Measurements from ENCODE around the gene IL2.

Gene IL2

GRCh38 chr4:122458625-122459024 lies 2.1 kb upstream of the IL2 start:
- TF ChIP-seq, protein P1, sequence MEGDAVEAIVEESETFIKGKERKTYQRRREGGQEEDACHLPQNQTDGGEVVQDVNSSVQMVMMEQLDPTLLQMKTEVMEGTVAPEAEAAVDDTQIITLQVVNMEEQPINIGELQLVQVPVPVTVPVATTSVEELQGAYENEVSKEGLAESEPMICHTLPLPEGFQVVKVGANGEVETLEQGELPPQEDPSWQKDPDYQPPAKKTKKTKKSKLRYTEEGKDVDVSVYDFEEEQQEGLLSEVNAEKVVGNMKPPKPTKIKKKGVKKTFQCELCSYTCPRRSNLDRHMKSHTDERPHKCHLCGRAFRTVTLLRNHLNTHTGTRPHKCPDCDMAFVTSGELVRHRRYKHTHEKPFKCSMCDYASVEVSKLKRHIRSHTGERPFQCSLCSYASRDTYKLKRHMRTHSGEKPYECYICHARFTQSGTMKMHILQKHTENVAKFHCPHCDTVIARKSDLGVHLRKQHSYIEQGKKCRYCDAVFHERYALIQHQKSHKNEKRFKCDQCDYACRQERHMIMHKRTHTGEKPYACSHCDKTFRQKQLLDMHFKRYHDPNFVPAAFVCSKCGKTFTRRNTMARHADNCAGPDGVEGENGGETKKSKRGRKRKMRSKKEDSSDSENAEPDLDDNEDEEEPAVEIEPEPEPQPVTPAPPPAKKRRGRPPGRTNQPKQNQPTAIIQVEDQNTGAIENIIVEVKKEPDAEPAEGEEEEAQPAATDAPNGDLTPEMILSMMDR (IDR thresholded peaks at IDR 0.05; ENCODE audit: insufficient read depth, low read depth, low read length, missing control alignments) = no peak
- H3K4me3 ChIP-seq (ENCODE audit: low read depth, low read length) = peak overlapping the region; percentile 25
- DNase-seq (ENCODE audit: low read depth) = peak; percentile 52

DNA sequence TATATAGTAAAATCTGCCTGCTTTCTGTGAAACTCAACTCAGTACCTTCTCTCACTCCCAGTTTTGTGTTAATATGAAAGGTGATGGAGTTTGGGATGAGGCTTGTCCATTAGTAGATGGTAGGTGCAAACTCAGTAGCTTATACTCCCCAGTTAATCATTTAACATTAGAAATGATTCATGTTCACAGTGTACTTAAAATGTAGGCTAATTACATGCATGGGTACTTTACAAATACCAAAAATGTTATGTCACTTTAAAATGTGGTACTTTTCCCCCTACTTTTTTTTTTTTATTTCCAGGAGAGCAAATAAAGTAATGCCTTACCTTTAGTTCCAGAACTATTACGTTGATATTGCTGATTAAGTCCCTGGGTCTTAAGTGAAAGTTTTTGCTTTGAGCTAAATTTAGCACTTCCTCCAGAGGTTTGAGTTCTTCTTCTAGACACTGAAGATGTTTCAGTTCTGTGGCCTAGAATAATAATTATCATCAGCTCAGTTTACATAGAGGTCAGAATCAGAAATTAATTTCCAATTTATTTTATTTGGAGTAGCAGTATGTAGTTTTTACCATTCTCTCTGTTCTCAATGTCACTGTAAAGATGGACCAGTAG lies 3.0 kb downstream of the IL2 start:
- TF ChIP-seq, protein P1 (IDR thresholded peaks at IDR 0.05; ENCODE audit: insufficient read depth, low read depth, low read length, missing control alignments) = no peak
- no peak for DNase-seq (ENCODE audit: low read depth)
- H3K4me3 ChIP-seq (ENCODE audit: low read depth, low read length) = no peak overlapping the region

DNA sequence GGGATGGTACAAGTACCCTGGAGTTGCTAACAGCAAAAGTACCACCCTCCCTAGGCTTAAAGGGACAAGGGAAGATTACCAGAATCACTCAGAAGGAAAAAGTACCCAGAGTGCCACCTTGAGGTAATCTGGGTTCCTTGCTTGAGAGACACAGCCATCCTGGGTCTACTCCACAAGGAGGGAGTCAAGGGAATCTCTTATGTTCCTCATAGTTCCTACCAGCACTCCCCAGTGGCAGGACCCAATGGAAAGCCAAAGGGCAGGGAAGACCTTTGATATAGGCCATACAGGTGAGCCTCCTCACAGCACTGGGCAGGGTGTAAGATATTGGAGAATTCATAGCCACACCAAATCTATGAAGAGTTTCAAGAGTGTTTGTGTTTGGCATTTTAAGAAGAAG lies 5.7 kb downstream of the IL2 start:
- peak; percentile 19 for DNase-seq (ENCODE audit: low read depth)
- no peak overlapping the region for H3K4me3 ChIP-seq (ENCODE audit: low read depth, low read length)
- TF ChIP-seq, protein P1 (IDR thresholded peaks at IDR 0.05; ENCODE audit: insufficient read depth, low read depth, low read length, missing control alignments) = no peak

DNA sequence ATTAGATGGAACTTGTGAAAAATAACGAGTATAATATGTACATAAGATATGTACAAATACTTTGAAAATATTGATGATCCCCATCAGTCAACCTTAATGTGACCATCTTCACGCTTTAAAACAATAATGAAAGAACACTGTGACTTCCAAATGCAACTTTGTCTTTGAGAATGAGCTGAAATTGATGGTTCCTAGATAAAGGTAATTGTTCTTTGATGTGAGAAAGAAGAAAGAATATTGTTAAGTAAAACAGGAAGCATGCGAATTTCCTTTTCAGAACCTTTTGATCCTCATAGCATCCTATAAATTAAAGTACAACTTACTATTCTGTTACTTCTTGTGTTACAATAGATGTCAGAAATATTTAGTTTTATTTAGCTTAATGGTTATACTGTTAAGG lies 22.2 kb downstream of the IL2 start:
- no peak for DNase-seq (ENCODE audit: low read depth)
- H3K4me3 ChIP-seq (ENCODE audit: low read depth, low read length) = no peak overlapping the region
- TF ChIP-seq, protein P1 (IDR thresholded peaks at IDR 0.05; ENCODE audit: insufficient read depth, low read depth, low read length, missing control alignments) = no peak

DNA sequence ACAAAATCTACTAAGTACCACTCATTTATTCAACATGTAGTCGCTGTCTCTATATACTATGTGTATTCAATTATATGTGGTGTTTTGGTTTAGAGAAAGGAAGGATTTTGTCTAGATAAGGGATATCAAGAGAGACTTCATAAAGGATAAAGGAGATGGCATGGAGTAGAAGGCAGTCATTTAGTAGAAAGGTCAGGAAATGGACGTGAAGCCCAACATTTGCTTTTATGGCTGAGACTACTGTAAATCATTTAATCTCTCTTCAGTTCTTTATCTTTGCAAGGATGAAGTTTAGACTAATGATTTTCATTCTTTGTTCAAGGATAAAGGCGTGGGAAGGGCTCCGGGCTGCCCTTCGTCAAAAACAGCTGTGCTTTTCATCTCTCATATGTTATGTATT lies 25.2 kb downstream of the IL2 start:
- DNase-seq (ENCODE audit: low read depth) = no peak
- H3K4me3 ChIP-seq (ENCODE audit: low read depth, low read length) = no peak overlapping the region
- TF ChIP-seq, protein P1 (IDR thresholded peaks at IDR 0.05; ENCODE audit: insufficient read depth, low read depth, low read length, missing control alignments) = no peak

GRCh38 chr4:122423246-122423645 lies 33.3 kb downstream of the IL2 start:
- TF ChIP-seq, protein P1 (IDR thresholded peaks at IDR 0.05; ENCODE audit: insufficient read depth, low read depth, low read length, missing control alignments) = no peak
- no peak overlapping the region for H3K4me3 ChIP-seq (ENCODE audit: low read depth, low read length)
- no peak for DNase-seq (ENCODE audit: low read depth)

DNA sequence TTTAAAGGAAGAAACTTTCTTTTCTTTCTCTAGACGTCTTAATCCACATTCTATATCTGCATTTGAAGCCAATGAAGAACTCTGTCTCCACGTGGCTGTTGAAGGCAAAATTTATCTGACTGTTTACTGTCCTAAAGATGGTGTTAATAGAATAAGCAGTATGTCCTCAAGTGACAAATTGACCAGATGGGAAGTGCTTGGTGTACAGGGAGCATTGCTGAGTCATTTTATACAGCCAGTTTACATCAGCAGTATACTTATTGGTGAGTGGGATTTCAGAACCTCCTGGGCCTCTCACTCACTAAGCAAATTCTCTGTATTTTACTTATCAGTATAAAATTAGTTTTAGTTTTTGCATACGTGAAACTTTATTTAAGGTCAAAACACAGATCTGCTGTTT lies 44.0 kb downstream of the IL2 start:
- H3K4me3 ChIP-seq (ENCODE audit: low read depth, low read length) = no peak overlapping the region
- DNase-seq (ENCODE audit: low read depth) = peak; percentile 28
- TF ChIP-seq, protein P1 (IDR thresholded peaks at IDR 0.05; ENCODE audit: insufficient read depth, low read depth, low read length, missing control alignments) = no peak

Measured in GM12865 (cell line).